CD14-positive monocyte (primary cell): ENCODE results near the gene DUSP3. TPM values are rescaled to one million over a fixed set of nuclear protein-coding genes. Genes with fewer than 3 reads are reported as not detected.

Experiments
- DNase-seq, 3 donors: peaks; one replicate each; pipeline ENCODE4 v3.0.0-alpha.2; 2011 to 2022
- H2AFZ ChIP-seq: 2 replicates; pipeline ENCODE4 v1.6.0; 2012; ENCODE audit warnings: mild to moderate bottlenecking, low read depth, low read length, inconsistent platforms; ENCODE audit not compliant: insufficient read depth, poor library complexity, severe bottlenecking
- H3K27ac ChIP-seq, 2 donors: 1 replicate in 1 of 2; 2 replicates in 1 of 2; pipeline ENCODE4 v1.5.1; 2012 to 2013; ENCODE audit warnings: low read length in 2 of 2, control low read depth in 1 of 2, inconsistent platforms in 1 of 2, low read depth in 1 of 2, mild to moderate bottlenecking in 1 of 2
- H3K27me3 ChIP-seq, 2 donors: one replicate each; pipeline versions ENCODE4 v1.6.0 to v1.6.1; 2011 to 2013; ENCODE audit warnings: low read length in 2 of 2; ENCODE audit not compliant: control insufficient read depth in 2 of 2, insufficient read depth in 2 of 2
- H3K36me3 ChIP-seq, 2 donors: replicated peaks in 1 of 2; 1 replicate in 1 of 2; 2 replicates in 1 of 2; pipeline versions ENCODE4 v1.5.1 to v1.6.1; 2012 to 2013; ENCODE audit warnings: low read length in 2 of 2, control low read depth in 1 of 2, inconsistent platforms in 1 of 2, mild to moderate bottlenecking in 1 of 2; ENCODE audit not compliant: insufficient read depth in 2 of 2, control insufficient read depth in 1 of 2
- H3K4me1 ChIP-seq, 2 donors: 1 replicate in 1 of 2; 2 replicates in 1 of 2; pipeline versions ENCODE4 v1.5.1 to v1.6.1; 2012 to 2013; ENCODE audit warnings: low read length in 2 of 2, control low read depth in 1 of 2, inconsistent platforms in 1 of 2, mild to moderate bottlenecking in 1 of 2, moderate library complexity in 1 of 2; ENCODE audit not compliant: insufficient read depth in 2 of 2, control insufficient read depth in 1 of 2
- H3K4me2 ChIP-seq: replicated peaks from 2 replicates; pipeline ENCODE3; 2012; ENCODE audit warnings: low read length, moderate library complexity, mild to moderate bottlenecking; ENCODE audit not compliant: poor library complexity, severe bottlenecking; ENCODE audit errors: extremely low read depth
- H3K4me3 ChIP-seq, 3 experiments: fragments of 200-600 bp in 1 of 3; sonication (generic) in 1 of 3; replicated peaks in 1 of 3; 1 replicate in 2 of 3; 2 replicates in 1 of 3; pipeline ENCODE4 v1.5.1; 2011 to 2013; ENCODE audit warnings: low read length in 3 of 3, mild to moderate bottlenecking in 3 of 3, control low read depth in 2 of 3, low read depth in 2 of 3, inconsistent platforms in 1 of 3, moderate library complexity in 1 of 3
- H3K79me2 ChIP-seq: 2 replicates; pipeline ENCODE4 v1.6.0; 2012; ENCODE audit warnings: mild to moderate bottlenecking, control low read depth, inconsistent platforms, low read length, moderate library complexity; ENCODE audit not compliant: insufficient read depth
- H3K9ac ChIP-seq: 2 replicates; pipeline ENCODE4 v1.6.0; 2017; ENCODE audit warnings: low read length, mild to moderate bottlenecking; ENCODE audit not compliant: insufficient read depth, poor library complexity, severe bottlenecking
- H3K9me3 ChIP-seq, 2 donors: replicated peaks in 1 of 2; 1 replicate in 1 of 2; 2 replicates in 1 of 2; pipeline versions ENCODE4 v1.5.1 to v1.6.1; 2012 to 2013; ENCODE audit warnings: low read length in 2 of 2, control low read depth in 1 of 2; ENCODE audit not compliant: control insufficient read depth in 1 of 2, insufficient read depth in 1 of 2
- H4K20me1 ChIP-seq: 2 replicates; pipeline ENCODE4 v1.6.0; 2012; ENCODE audit warnings: mild to moderate bottlenecking, low read length, control low read depth, moderate library complexity; ENCODE audit not compliant: insufficient read depth
- H3K27ac Mint-ChIP-seq, 7 donors: one replicate each; pipeline ENCODE4 v1.8.0; 2020; ENCODE audit warnings: mild to moderate bottlenecking in 7 of 7, mixed read lengths in 7 of 7, moderate library complexity in 6 of 7, inconsistent platforms in 2 of 7
- H3K27me3 Mint-ChIP-seq, 3 donors: one replicate each; pipeline ENCODE4 v1.8.0; 2021 to 2022; ENCODE audit warnings: low read depth in 3 of 3, mild to moderate bottlenecking in 3 of 3, mixed read lengths in 3 of 3, moderate library complexity in 3 of 3, inconsistent platforms in 1 of 3
- H3K36me3 Mint-ChIP-seq, 2 donors: one replicate each; pipeline ENCODE4 v1.8.0; 2020; ENCODE audit warnings: mixed read lengths in 2 of 2, inconsistent platforms in 1 of 2, mild to moderate bottlenecking in 1 of 2
- H3K4me1 Mint-ChIP-seq: one replicate; pipeline ENCODE4 v1.8.0; 2020; ENCODE audit warnings: mild to moderate bottlenecking, mixed read lengths
- H3K4me3 Mint-ChIP-seq, 2 donors: one replicate each; pipeline ENCODE4 v1.8.0; 2020; ENCODE audit warnings: mild to moderate bottlenecking in 2 of 2, mixed read lengths in 2 of 2, moderate library complexity in 1 of 2
- H3K9me3 Mint-ChIP-seq, 7 donors: one replicate each; pipeline ENCODE4 v1.8.0; 2020 to 2022; ENCODE audit warnings: mixed read lengths in 7 of 7, mild to moderate bottlenecking in 6 of 7, moderate library complexity in 6 of 7, inconsistent platforms in 2 of 7
- CTCF ChIP-seq: fragments of 200-600 bp; IDR thresholded peaks from one replicate; pipeline ENCODE4 v1.8.0; 2022; ENCODE audit warnings: antibody characterized with exemption, mild to moderate bottlenecking
- WGBS: methylation state at CpG from one replicate; pipeline ENCODE4 v1.1.5; 2013; ENCODE audit warnings: missing lambda C conversion rate; ENCODE audit not compliant: insufficient coverage; 5-methylcytosine and 5-hydroxymethylcytosine counted together
- intact Hi-C, 2 donors: fragments of 100-400 bp; cut with micrococcal nuclease; formaldehyde crosslinking; loops; one replicate each; pipeline versions ENCODE4 v1.15.0 to v1.15.1; 2023
- polyA plus RNA-seq, 3 donors: library from polyadenylated mRNA; depleted of rRNA in 1 of 3; unstranded in 2 of 3; stranded (reverse) in 1 of 3; fragments of 300-500 nt in 2 of 3; fragments of >200 nt in 1 of 3; fragmentation: Illumina TruSeq in 2 of 3; gene quantifications; 1 replicate in 2 of 3; 2 replicates in 1 of 3; pipeline ENCODE4 v1.2.3, GENCODE V29; 2012 to 2021

The DUSP3 gene
- polyA plus RNA-seq, 3 donors, result 36.7 to 78.5 (median 58.9) TPM

- H3K4me1 Mint-ChIP-seq, result peaks cover 92% of the 10 kb centered on the region
- 90% methylated on average over 3 of the region's 9 CpGs for WGBS
- Histone ChIP-seq H3K9me3 (no peaks in the 10 kb centered on the region), H3K27ac (no peak overlapping the region), H3K4me2 (no peak overlapping the region), H3K9ac (no peak overlapping the region), H3K4me1 (peaks cover 84 to 87% of the 10 kb centered on the region in 2 donors), H4K20me1 (peaks cover 15% of the 10 kb centered on the region), H3K27me3 (no peaks in the 10 kb centered on the region), H3K36me3 (peaks cover 33 to 51% of the 10 kb centered on the region in 2 donors), H2AFZ (no peak overlapping the region), H3K4me3 (no peak overlapping the region), H3K79me2 (peaks cover 39% of the 10 kb centered on the region)
- TF ChIP-seq CTCF, result no peak
- peaks cover 0 to 2% (median 0%) of the 10 kb centered on the region in 7 donors for H3K9me3 Mint-ChIP-seq
- no peak overlapping the region for H3K4me3 Mint-ChIP-seq
- peaks cover 59 to 78% of the 10 kb centered on the region in 2 donors for H3K36me3 Mint-ChIP-seq
- no peak for DNase-seq
- intact Hi-C loops, result no loop called here
- peak overlapping the region in 2 of 7 donors; percentile 30 for H3K27ac Mint-ChIP-seq
- peaks cover 0 to 4% (median 2%) of the 10 kb centered on the region in 3 donors for H3K27me3 Mint-ChIP-seq
These were observed 7.3 kb downstream of the DUSP3 start for GRCh38 chr17:43771463-43771862.

GRCh38 chr17:43770957-43771356 is 7.8 kb downstream of the DUSP3 start:
- no peaks in the 10 kb centered on the region for H3K9me3 ChIP-seq
- no peak for DNase-seq
- H2AFZ ChIP-seq, result no peak overlapping the region
- Mint-ChIP-seq H3K4me3 (no peak overlapping the region), H3K4me1 (peaks cover 92% of the 10 kb centered on the region), H3K27ac (no peak overlapping the region), H3K9me3 (peaks cover 0 to 2% (median 0%) of the 10 kb centered on the region in 7 donors), H3K27me3 (peaks cover 0 to 4% (median 2%) of the 10 kb centered on the region in 3 donors), H3K36me3 (peaks cover 55 to 77% of the 10 kb centered on the region in 2 donors)
- no peak overlapping the region for H3K9ac ChIP-seq
- no peak overlapping the region for H3K27ac ChIP-seq
- peaks cover 34% of the 10 kb centered on the region for H3K79me2 ChIP-seq
- intact Hi-C loops, result no loop called here
- no peak overlapping the region for H3K4me3 ChIP-seq
- H4K20me1 ChIP-seq, result peaks cover 15% of the 10 kb centered on the region
- H3K4me2 ChIP-seq, result no peak overlapping the region
- WGBS, result no CpG with 5 or more reads among the region's 2 CpGs
- no peaks in the 10 kb centered on the region for H3K27me3 ChIP-seq
- peaks cover 83 to 84% of the 10 kb centered on the region in 2 donors for H3K4me1 ChIP-seq
- peaks cover 31 to 51% of the 10 kb centered on the region in 2 donors for H3K36me3 ChIP-seq
- TF ChIP-seq CTCF, result no peak
